Bronchial epithelial cell (primary cell): ENCODE measurements around the gene LAMB3. TPM values are rescaled to one million over a fixed set of nuclear protein-coding genes. Genes with fewer than 3 reads are reported as not detected.

Experiments used
- DNase-seq: peaks from one replicate; pipeline ENCODE4 v3.0.0-alpha.2; 2010; ENCODE audit warnings: low read depth
- FAIRE-seq: peaks from 2 replicates; lab custom pipeline; 2011; peaks lifted over from hg19 to GRCh38; lab: Jason Lieb, UNC
- H3K27me3 ChIP-seq: 2 replicates; pipeline ENCODE4 v1.5.1; 2011; ENCODE audit warnings: low read length; ENCODE audit not compliant: control insufficient read depth, insufficient read depth
- H3K36me3 ChIP-seq: 2 replicates; pipeline ENCODE4 v1.5.1; 2011; ENCODE audit warnings: low read length; ENCODE audit not compliant: control insufficient read depth, insufficient read depth
- H3K4me3 ChIP-seq: 2 replicates; pipeline ENCODE4 v1.5.1; 2011; ENCODE audit warnings: mild to moderate bottlenecking, low read depth, low read length, control low read depth
- CTCF ChIP-seq: IDR thresholded peaks from 2 replicates; pipeline ENCODE4 v1.5.1; 2011; ENCODE audit warnings: mild to moderate bottlenecking, moderate library complexity, low read length, control low read depth, inconsistent platforms; ENCODE audit not compliant: insufficient read depth, severe bottlenecking
- total RNA-seq: library from RNA; depleted of rRNA; stranded (reverse); fragments of >200 nt; gene quantifications from 2 replicates; pipeline ENCODE4 v1.2.1, GENCODE V29; 2014

LAMB3 gene
- total RNA-seq, 1 donor from 2014 or later: 3,106 TPM

GRCh38 chr1:209589440-209589839 lies 62.8 kb downstream of the LAMB3 start:
- Histone ChIP-seq H3K4me3 (no peak overlapping the region), H3K27me3 (peaks cover 7% of the 10 kb centered on the region), H3K36me3 (no peaks in the 10 kb centered on the region)
- TF ChIP-seq CTCF: no peak
- no peak for DNase-seq
- FAIRE-seq: no peak

- no peak for TF ChIP-seq CTCF
- H3K4me3 ChIP-seq: no peak overlapping the region
- H3K27me3 ChIP-seq: peaks cover 13% of the 10 kb centered on the region
- FAIRE-seq (no peak), DNase-seq (no peak)
- H3K36me3 ChIP-seq: no peaks in the 10 kb centered on the region
Observed at GRCh38 chr1:209587789-209588188, 64.4 kb downstream of the LAMB3 start.

GRCh38 chr1:209586221-209586740 lies 65.9 kb downstream of the LAMB3 start:
- no peak for TF ChIP-seq CTCF
- DNase-seq (no peak), FAIRE-seq (peak; percentile 58)
- Histone ChIP-seq H3K4me3 (no peak overlapping the region), H3K27me3 (peaks cover 13% of the 10 kb centered on the region), H3K36me3 (no peaks in the 10 kb centered on the region)

- no peak for FAIRE-seq
- DNase-seq: no peak
- H3K4me3 ChIP-seq: no peak overlapping the region
- H3K36me3 ChIP-seq: no peaks in the 10 kb centered on the region
- peak; percentile 7 for TF ChIP-seq CTCF
- peaks cover 13% of the 10 kb centered on the region for H3K27me3 ChIP-seq
Observed at GRCh38 chr1:209585672-209586071, 66.6 kb downstream of the LAMB3 start.

GRCh38 chr1:209585197-209585596 lies 67.0 kb downstream of the LAMB3 start:
- FAIRE-seq (peak; percentile 50), DNase-seq (no peak)
- no peak overlapping the region for H3K4me3 ChIP-seq
- TF ChIP-seq CTCF: no peak
- peaks cover 13% of the 10 kb centered on the region for H3K27me3 ChIP-seq
- no peaks in the 10 kb centered on the region for H3K36me3 ChIP-seq

GRCh38 chr1:209584231-209584672 lies 68.0 kb downstream of the LAMB3 start:
- no peak overlapping the region for H3K4me3 ChIP-seq
- H3K36me3 ChIP-seq: no peaks in the 10 kb centered on the region
- peaks cover 13% of the 10 kb centered on the region for H3K27me3 ChIP-seq
- no peak for TF ChIP-seq CTCF
- FAIRE-seq: peak; percentile 43
- no peak for DNase-seq
